Upper lobe of left lung (tissue), 6 donors: Measurements from ENCODE around the gene STT3B. TPM values are rescaled to one million over a fixed set of nuclear protein-coding genes. Genes with fewer than 3 reads are reported as not detected.

ENCODE experiments used
- ATAC-seq, 2 donors: fragments of 200-7000 bp; cut with Tn5 transposase; one replicate each; pipeline ENCODE4 v1.9.1; 2022; ENCODE audit warnings: mild to moderate bottlenecking in 2 of 2, moderate library complexity in 2 of 2; ENCODE audit not compliant: low FRiP score in 2 of 2
- DNase-seq, 2 donors: peaks; one replicate each; pipeline ENCODE4 v3.0.0-alpha.2; 2019 to 2020
- H3K27ac ChIP-seq, 4 donors: fragments of 200-600 bp; sonication (generic); one replicate each; pipeline ENCODE4 v1.5.1; 2016 to 2019
- H3K27me3 ChIP-seq, 4 donors: fragments of 200-600 bp; sonication (generic); one replicate each; pipeline ENCODE4 v1.5.1; 2017 to 2019
- H3K36me3 ChIP-seq, 4 donors: fragments of 200-600 bp; sonication (generic); one replicate each; pipeline ENCODE4 v1.5.1; 2016 to 2019
- H3K4me1 ChIP-seq, 4 donors: fragments of 200-600 bp; sonication (generic); one replicate each; pipeline ENCODE4 v1.5.1; 2018 to 2019
- H3K4me3 ChIP-seq, 4 donors: fragments of 200-600 bp; sonication (generic); one replicate each; pipeline ENCODE4 v1.5.1; 2017 to 2019; ENCODE audit warnings: mild to moderate bottlenecking in 2 of 4, moderate library complexity in 1 of 4
- H3K9me3 ChIP-seq, 4 donors: fragments of 200-600 bp; sonication (generic); one replicate each; pipeline ENCODE4 v1.5.1; 2018 to 2019
- EP300 ChIP-seq, 4 donors: sonication (generic); formaldehyde crosslinking; IDR thresholded peaks; one replicate each; pipeline ENCODE4 v1.5.1; 2017; ENCODE audit warnings: antibody characterized with exemption in 4 of 4, control low read depth in 2 of 4
- POLR2A ChIP-seq, 4 donors: fragments of 450-650 bp; IDR thresholded peaks; one replicate each; pipeline ENCODE4 v1.5.1; 2016 to 2017; ENCODE audit warnings: antibody characterized with exemption in 4 of 4, mild to moderate bottlenecking in 2 of 4
- POLR2AphosphoS5 ChIP-seq, 2 donors: sonication (generic); formaldehyde crosslinking; IDR thresholded peaks; one replicate each; pipeline ENCODE4 v1.5.1; 2017; ENCODE audit warnings: antibody characterized with exemption in 2 of 2
- WGBS, 2 donors: methylation state at CpG; one replicate each; pipeline ENCODE4 v1.1.5; 2017 to 2018; 5-methylcytosine and 5-hydroxymethylcytosine counted together
- total RNA-seq, 6 donors: library from RNA; depleted of rRNA in 4 of 6; stranded (reverse); fragments of >200 nt in 4 of 6; gene quantifications; one replicate each; pipeline versions ENCODE4 v1.1.0 to v1.2.1, GENCODE V29; 2016 to 2021
- TF ChIP-seq, protein P1 (sequence below), 6 experiments: fragments of 450-650 bp in 4 of 6; fragments of 200-600 bp in 2 of 6; sonication (generic) in 2 of 6; IDR thresholded peaks; one replicate each; pipeline ENCODE4 v1.5.1; 2016 to 2019; ENCODE audit warnings: antibody characterized with exemption in 6 of 6
- donor health status: DM: no; HTN: no; CAD: no; lungs with moderate emphysema.
- donor health status: DM: no; HTN: yes; CAD: no; lungs with severe emphysema.

STT3B gene
- total RNA-seq, 6 donors from 2014 or later, result 42.9 to 137 (median 88.8) TPM

GRCh38 chr3:31488475-31489017 lies 44.2 kb upstream of the STT3B start:
- Histone ChIP-seq H3K27me3 (no peaks in the 10 kb centered on the region), H3K9me3 (peaks cover 0 to 13% (median 7%) of the 10 kb centered on the region in 4 donors), H3K36me3 (no peaks in the 10 kb centered on the region), H3K4me3 (no peak overlapping the region), H3K27ac (no peak overlapping the region), H3K4me1 (no peaks in the 10 kb centered on the region)
- DNase-seq, result no peak
- ATAC-seq, result no peak
- TF ChIP-seq, protein P1, sequence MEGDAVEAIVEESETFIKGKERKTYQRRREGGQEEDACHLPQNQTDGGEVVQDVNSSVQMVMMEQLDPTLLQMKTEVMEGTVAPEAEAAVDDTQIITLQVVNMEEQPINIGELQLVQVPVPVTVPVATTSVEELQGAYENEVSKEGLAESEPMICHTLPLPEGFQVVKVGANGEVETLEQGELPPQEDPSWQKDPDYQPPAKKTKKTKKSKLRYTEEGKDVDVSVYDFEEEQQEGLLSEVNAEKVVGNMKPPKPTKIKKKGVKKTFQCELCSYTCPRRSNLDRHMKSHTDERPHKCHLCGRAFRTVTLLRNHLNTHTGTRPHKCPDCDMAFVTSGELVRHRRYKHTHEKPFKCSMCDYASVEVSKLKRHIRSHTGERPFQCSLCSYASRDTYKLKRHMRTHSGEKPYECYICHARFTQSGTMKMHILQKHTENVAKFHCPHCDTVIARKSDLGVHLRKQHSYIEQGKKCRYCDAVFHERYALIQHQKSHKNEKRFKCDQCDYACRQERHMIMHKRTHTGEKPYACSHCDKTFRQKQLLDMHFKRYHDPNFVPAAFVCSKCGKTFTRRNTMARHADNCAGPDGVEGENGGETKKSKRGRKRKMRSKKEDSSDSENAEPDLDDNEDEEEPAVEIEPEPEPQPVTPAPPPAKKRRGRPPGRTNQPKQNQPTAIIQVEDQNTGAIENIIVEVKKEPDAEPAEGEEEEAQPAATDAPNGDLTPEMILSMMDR (IDR thresholded peaks at IDR 0.05), result no peak
- WGBS, 2 donors, result 92 to 98% methylated on average over 3 of the region's 3 CpGs

DNA sequence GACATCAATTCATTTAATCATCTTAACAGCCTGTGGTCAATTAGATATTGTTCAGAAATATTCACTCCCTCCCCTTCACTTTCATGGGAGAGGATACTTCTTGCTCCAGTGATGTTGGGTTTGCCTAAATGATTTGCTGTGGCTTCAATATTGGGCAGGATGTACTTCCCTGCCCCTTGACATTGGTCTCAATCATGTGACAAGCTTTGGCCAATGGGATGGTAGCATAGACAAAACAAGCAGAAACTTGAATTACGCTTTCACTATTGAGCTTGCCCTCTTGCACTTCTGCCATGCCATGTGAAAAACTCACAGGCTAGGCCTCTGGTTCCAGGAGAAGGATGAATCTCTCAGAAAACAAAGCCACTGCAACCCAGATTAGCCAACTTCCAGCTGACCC lies 42.2 kb upstream of the STT3B start:
- H3K27me3 ChIP-seq, result no peaks in the 10 kb centered on the region
- H3K4me1 ChIP-seq, result no peaks in the 10 kb centered on the region
- no peak overlapping the region for H3K27ac ChIP-seq
- 44 to 69% methylated on average over 1 of the region's 1 CpG for WGBS, 2 donors
- peaks cover 0 to 13% (median 7%) of the 10 kb centered on the region in 4 donors for H3K9me3 ChIP-seq
- no peak for TF ChIP-seq EP300 (IDR thresholded peaks at IDR 0.05)
- no peak for TF ChIP-seq POLR2AphosphoS5 (IDR thresholded peaks at IDR 0.05)
- TF ChIP-seq, protein P1 (IDR thresholded peaks at IDR 0.05), result no peak
- TF ChIP-seq POLR2A (IDR thresholded peaks at IDR 0.05), result no peak
- H3K4me3 ChIP-seq, result no peak overlapping the region
- DNase-seq, result no peak
- ATAC-seq, result no peak
- H3K36me3 ChIP-seq, result no peaks in the 10 kb centered on the region

GRCh38 chr3:31491660-31492059 lies 41.1 kb upstream of the STT3B start:
- no peaks in the 10 kb centered on the region for H3K27me3 ChIP-seq
- ATAC-seq (no peak), DNase-seq (peak in 1 of 2 donors; percentile 5)
- no peak for TF ChIP-seq EP300 (IDR thresholded peaks at IDR 0.05)
- no peaks in the 10 kb centered on the region for H3K36me3 ChIP-seq
- H3K9me3 ChIP-seq, result peaks cover 0 to 13% (median 7%) of the 10 kb centered on the region in 4 donors
- 83 to 90% methylated on average over 2 to 6 of the region's 6 CpGs for WGBS, 2 donors
- no peak overlapping the region for H3K4me3 ChIP-seq
- no peak overlapping the region for H3K27ac ChIP-seq
- H3K4me1 ChIP-seq, result no peaks in the 10 kb centered on the region

- no peaks in the 10 kb centered on the region for H3K36me3 ChIP-seq
- TF ChIP-seq, protein P1 (IDR thresholded peaks at IDR 0.05), result no peak
- TF ChIP-seq POLR2AphosphoS5 (IDR thresholded peaks at IDR 0.05) (no peak), EP300 (IDR thresholded peaks at IDR 0.05) (no peak)
- ATAC-seq (no peak), DNase-seq (no peak)
- H3K27me3 ChIP-seq, result no peaks in the 10 kb centered on the region
- H3K4me3 ChIP-seq, result no peak overlapping the region
- no peaks in the 10 kb centered on the region for H3K4me1 ChIP-seq
- H3K27ac ChIP-seq, result no peak overlapping the region
- peaks cover 0 to 13% (median 7%) of the 10 kb centered on the region in 4 donors for H3K9me3 ChIP-seq
Measured at GRCh38 chr3:31493149-31493548, 39.6 kb upstream of the STT3B start.

DNA sequence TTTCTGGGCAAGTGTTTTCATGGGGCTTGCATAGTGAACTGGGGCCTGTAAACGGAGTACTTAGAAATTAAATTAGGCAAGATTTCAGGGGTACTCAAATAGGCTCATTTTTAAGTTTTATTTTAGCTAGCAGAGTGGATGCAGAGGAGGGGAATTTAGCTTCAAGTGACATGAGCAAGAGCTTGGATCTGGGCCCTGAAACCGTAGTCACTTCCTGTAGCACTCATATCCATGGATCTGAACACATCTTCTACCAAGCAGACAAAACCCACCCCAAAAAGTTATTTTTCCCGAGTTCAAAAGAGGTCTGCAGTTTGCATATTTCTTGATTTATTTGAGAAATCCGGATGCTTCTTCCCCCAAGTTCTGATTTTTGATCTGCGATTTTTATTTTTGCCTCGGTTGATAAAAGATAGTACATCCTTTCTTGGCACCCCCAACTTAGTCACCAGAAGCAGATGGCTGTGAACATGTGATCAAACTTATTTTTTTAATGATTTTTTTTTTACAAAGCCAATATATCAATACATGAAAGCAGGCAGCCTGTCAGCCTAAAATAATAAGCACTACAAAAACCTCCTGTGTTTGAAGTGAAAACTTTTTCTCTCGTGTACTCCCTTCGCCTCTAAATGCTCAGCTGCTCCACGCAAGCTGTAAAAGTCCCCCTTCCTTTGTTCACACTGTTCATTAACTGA lies 36.6 kb upstream of the STT3B start:
- no peaks in the 10 kb centered on the region for H3K27me3 ChIP-seq
- H3K4me3 ChIP-seq, result no peak overlapping the region
- no peak overlapping the region for H3K27ac ChIP-seq
- H3K4me1 ChIP-seq, result no peaks in the 10 kb centered on the region
- WGBS, 2 donors, result 80% methylated on average over 9 of the region's 9 CpGs
- no peak for ATAC-seq
- H3K9me3 ChIP-seq, result peaks cover 0 to 6% (median under 1%) of the 10 kb centered on the region in 4 donors
- TF ChIP-seq EP300 (IDR thresholded peaks at IDR 0.05) (no peak), POLR2AphosphoS5 (IDR thresholded peaks at IDR 0.05) (no peak), POLR2A (IDR thresholded peaks at IDR 0.05) (no peak)
- TF ChIP-seq, protein P1 (IDR thresholded peaks at IDR 0.05), result no peak
- H3K36me3 ChIP-seq, result no peaks in the 10 kb centered on the region
- DNase-seq, result no peak
